ENCODE measurements around the gene KCMF1.

- TF ChIP-seq POLR2A (IDR thresholded peaks at IDR 0.05) = no peak
- TF ChIP-seq, protein P1, sequence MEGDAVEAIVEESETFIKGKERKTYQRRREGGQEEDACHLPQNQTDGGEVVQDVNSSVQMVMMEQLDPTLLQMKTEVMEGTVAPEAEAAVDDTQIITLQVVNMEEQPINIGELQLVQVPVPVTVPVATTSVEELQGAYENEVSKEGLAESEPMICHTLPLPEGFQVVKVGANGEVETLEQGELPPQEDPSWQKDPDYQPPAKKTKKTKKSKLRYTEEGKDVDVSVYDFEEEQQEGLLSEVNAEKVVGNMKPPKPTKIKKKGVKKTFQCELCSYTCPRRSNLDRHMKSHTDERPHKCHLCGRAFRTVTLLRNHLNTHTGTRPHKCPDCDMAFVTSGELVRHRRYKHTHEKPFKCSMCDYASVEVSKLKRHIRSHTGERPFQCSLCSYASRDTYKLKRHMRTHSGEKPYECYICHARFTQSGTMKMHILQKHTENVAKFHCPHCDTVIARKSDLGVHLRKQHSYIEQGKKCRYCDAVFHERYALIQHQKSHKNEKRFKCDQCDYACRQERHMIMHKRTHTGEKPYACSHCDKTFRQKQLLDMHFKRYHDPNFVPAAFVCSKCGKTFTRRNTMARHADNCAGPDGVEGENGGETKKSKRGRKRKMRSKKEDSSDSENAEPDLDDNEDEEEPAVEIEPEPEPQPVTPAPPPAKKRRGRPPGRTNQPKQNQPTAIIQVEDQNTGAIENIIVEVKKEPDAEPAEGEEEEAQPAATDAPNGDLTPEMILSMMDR (IDR thresholded peaks at IDR 0.05) = no peak
Observed at GRCh38 chr2:84956334-84957297, 14.3 kb upstream of the KCMF1 start.
